Uterus (tissue), 2 donors: Measurements from ENCODE around the gene ADCY5.

Experiments used
- POLR2A ChIP-seq, 2 donors: fragments of 450-650 bp; IDR thresholded peaks; one replicate each; pipeline ENCODE4 v1.6.1; 2016; ENCODE audit warnings: antibody characterized with exemption in 2 of 2, mild to moderate bottlenecking in 1 of 2, moderate library complexity in 1 of 2
- TF ChIP-seq, protein P1 (sequence below), 4 experiments: fragments of 200-600 bp in 2 of 4; fragments of 450-650 bp in 2 of 4; sonication (generic) in 2 of 4; IDR thresholded peaks; one replicate each; pipeline ENCODE4 v1.5.1; 2016 to 2019; ENCODE audit warnings: antibody characterized with exemption in 4 of 4, mild to moderate bottlenecking in 2 of 4, moderate library complexity in 1 of 4

- TF ChIP-seq, protein P1, sequence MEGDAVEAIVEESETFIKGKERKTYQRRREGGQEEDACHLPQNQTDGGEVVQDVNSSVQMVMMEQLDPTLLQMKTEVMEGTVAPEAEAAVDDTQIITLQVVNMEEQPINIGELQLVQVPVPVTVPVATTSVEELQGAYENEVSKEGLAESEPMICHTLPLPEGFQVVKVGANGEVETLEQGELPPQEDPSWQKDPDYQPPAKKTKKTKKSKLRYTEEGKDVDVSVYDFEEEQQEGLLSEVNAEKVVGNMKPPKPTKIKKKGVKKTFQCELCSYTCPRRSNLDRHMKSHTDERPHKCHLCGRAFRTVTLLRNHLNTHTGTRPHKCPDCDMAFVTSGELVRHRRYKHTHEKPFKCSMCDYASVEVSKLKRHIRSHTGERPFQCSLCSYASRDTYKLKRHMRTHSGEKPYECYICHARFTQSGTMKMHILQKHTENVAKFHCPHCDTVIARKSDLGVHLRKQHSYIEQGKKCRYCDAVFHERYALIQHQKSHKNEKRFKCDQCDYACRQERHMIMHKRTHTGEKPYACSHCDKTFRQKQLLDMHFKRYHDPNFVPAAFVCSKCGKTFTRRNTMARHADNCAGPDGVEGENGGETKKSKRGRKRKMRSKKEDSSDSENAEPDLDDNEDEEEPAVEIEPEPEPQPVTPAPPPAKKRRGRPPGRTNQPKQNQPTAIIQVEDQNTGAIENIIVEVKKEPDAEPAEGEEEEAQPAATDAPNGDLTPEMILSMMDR (IDR thresholded peaks at IDR 0.05) = no peak
- TF ChIP-seq POLR2A (IDR thresholded peaks at IDR 0.05) = no peak
Measured at GRCh38 chr3:123431658-123432324, 17.1 kb downstream of the ADCY5 start.
